HG03460 (cell line): Measurements from ENCODE around the gene TMEM183A.

Experiments
- ATAC-seq: cut with Tn5 transposase; IDR thresholded peaks from one replicate; pipeline ENCODE4 v1.9.1; 2021; ENCODE audit not compliant: unreplicated experiment

TMEM183A gene

GRCh38 chr1:203044546-203045250 lies 37.5 kb downstream of the TMEM183A start:
- ATAC-seq, result no peak

DNA sequence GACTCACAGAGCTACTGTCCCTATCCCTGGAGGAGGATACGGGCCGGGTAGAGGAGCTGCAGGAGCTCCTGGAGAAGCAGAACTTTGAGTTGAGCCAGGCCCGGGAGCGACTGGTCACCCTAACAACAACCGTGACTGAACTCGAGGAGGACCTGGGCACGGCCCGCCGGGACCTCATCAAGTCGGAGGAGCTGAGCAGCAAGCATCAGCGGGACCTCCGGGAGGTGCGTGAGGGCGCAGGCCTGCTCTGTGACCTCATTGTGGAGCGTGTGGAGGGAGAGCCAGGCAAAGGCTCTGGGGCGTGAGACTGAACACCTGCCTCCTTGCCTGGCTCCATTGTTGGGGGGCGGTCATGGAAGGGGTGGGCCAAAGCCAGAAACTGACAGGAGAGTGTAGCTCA lies 38.2 kb downstream of the TMEM183A start:
- no peak for ATAC-seq

DNA sequence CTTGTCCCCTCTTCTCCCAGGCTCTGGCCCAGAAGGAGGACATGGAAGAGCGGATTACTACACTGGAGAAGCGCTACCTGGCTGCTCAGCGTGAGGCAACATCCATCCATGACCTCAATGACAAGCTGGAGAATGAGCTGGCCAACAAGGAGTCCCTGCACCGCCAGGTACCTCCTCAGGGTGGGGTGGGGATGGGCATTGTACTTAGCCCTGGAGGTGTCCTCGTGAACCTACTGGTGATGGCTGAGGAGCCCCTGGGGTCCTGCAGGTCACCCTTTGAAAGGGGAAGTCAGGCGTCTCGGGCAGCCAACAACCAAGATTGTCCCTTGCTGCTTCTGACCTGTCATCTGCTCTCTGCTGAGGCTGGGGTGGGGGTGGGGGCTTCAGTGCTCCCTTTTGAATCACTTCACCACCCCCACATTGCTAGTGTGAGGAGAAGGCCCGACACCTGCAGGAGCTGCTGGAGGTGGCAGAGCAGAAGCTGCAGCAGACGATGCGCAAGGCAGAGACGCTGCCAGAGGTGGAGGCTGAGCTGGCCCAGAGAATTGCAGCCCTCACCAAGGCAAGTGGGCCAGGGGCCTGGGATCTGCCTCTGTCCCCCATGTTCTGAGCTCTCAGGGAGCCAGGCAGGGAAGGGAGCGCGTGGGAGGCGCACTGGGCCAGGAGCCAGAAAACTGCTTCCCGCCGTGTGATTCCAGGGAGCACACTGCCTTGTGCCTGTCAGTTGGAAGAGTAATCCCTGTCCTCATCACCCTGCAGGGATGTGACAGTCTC lies 38.8 kb downstream of the TMEM183A start:
- no peak for ATAC-seq

- no peak for ATAC-seq
Measured at GRCh38 chr1:203046984-203047630, 39.9 kb downstream of the TMEM183A start.

- no peak for ATAC-seq
Measured at GRCh38 chr1:203048086-203048485, 40.9 kb downstream of the TMEM183A start.

DNA sequence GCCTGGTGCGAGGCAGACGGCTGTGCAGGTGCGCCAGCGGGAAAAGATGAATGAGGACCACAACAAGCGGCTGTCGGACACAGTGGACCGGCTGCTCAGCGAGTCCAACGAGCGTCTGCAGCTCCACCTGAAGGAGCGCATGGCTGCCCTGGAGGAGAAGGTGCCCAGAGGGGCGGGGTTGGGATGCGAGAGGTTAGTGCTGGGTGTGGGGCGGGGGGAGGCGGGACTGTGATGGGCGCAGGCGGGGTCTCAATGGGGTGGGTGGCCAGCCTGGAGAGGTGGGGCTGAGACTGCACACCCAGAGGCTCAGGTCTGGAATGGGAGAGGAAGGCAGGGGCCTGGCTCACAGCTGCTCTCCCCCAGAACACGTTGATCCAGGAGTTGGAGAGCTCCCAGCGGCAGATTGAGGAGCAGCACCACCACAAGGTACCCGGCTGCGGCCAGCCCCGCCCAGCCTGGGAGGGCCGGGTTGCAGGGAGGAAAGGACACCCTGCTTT lies 41.4 kb downstream of the TMEM183A start:
- ATAC-seq, result no peak

DNA sequence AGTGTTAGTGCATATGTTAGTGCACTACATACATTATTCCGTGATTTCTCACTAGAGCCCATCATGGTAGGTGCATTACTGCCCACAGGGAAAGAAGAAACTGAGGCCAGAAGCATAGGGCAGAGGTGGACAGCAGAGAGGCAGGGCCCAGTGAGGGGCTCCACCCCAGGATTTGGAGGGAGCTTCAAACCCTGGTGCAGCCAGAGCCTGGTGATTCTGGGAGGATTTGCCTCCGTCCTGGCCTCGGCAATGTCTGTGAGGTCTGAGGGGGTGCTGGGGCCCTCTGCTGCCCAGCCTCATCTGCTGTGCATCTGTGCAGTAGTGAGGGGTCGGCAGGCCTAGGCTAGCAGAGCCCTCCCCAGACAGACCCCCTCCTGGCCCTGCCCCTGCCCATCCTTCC lies 41.9 kb downstream of the TMEM183A start:
- ATAC-seq, result no peak

DNA sequence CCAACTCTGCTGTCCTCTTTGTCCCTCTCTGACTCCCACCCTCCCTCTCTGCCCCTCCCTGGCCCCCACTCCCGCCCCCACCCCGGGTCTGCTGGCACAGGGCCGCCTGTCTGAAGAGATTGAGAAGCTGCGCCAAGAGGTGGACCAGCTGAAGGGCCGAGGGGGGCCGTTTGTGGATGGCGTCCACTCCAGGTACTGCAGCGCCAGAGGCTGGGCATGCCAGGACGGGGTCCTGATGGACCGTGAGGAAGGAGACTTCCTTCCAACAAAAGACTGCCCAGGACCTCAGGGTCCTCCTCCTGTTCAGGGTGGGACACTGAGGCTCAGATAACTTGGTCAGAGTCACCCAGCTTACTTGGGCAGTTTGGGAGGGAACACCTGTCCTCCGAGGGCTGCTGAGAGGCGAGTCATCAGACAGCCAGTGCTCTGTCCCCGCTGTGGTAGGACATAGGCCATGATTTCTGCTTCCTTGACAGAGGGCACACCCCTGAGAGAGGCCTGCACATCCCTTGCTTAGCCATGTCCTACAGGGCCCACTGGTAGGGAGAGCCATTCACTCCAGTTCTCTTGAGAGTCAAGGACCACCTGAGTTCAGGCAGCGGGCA lies 42.5 kb downstream of the TMEM183A start:
- ATAC-seq, result no peak

DNA sequence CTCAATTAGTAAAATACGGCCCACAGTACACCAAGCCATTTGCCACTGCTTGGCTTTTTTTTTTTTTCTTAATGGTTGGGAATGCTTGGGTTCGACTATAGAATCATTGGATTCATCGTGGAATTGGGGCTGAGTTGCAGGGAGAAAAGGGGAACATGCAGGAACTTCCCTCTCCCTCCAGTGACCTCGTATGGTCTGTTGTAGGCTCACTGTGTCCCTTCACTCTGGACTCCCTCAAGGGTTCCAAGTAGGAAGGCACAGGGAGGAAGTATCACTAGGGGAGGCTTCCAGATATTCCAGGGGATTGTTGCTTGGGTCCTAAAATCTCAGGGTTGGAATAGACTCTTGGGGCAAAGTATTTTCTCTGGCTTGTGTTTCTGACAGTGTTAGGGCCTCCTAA lies 43.7 kb downstream of the TMEM183A start:
- no peak for ATAC-seq

DNA sequence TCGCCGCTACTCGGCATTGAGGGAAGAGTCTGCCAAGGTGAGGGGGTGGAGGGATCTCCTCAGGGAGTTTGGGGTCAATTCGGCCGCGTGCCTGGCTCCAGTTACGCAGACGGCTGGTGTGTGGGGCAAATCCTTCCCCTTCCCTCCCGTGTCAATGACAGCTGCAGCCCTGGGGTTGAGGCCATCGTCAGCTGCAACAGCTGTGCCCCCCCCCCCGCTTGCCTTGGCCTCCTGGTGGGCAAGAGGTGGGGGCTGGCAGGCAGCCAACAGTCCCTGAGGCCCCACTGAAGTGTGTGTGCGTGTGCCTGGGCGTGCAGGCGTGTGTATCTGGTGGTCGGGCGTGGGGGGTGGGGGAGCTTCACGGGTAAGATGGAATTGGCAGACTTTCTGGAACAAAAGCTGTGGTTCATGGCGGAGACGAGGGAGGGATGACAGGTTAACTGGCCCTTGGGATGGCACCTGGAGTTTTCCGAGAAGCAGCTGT lies 44.7 kb downstream of the TMEM183A start:
- no peak for ATAC-seq

DNA sequence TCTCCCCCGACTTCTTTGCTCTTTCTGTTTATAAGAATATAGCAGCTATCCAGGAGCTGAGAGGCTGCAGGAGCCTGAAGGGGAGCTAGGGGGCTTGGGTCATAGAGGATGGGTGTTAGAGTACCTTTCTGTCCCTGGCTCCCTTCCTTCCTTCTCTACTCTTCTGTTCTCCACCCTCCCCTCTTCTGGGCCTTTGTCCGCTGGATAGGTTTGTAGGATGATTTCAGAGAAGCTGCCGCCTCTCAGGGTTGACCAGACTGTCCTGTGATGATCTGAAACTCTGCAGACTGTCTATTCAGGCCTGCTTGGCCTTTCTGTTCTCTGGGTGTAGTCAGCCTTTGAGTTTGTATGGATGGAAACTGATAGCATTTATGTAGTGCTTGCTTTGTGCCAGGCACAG lies 45.4 kb downstream of the TMEM183A start:
- no peak for ATAC-seq

DNA sequence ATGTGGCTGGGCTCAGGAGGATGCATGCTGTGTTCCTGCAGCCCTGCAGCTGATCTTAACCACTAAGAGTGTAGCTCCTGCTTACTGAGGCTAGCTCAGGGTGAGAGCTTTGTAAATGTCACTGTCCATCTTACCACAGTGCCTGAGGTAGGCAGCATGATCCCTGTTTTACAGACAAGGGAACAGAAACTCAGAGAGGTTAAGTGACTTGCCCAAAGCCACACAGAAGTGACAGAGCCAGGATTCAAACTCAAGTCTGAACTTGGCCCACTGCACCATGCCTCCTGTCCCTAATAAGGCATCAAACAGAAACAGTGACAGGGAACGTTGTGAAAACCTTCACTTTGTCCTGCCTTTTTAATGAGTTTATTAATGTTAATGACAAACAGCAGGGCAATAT lies 47.0 kb downstream of the TMEM183A start:
- ATAC-seq, result no peak

GRCh38 chr1:203054642-203055041 lies 47.5 kb downstream of the TMEM183A start:
- ATAC-seq, result no peak

DNA sequence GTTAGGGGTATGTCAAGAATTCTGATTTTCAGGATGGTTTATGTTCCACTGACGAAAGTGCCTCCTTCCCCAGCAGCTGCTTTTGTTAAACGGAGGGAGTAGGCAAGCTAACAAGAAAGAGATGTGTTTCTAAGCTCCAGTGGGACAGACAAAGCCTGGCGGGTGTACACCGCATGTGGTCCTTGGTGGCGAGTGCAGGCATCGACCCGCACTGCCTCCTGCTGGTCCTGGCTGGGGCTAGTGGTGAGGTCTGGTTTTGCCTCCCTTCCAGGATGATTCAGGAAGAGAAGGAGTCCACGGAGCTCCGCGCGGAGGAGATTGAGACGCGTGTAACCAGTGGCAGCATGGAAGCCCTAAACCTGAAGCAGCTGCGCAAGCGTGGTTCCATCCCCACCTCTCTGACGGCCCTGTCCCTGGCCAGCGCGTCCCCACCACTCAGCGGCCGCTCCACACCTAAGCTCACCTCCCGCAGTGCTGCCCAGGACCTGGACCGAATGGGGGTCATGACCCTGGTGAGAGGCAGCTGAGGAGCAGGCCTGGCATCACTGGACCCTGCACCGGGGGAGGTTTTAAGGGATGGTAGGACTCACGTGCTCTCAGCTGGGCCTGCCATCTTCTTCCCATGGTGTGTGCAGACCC lies 48.1 kb downstream of the TMEM183A start:
- no peak for ATAC-seq

GRCh38 chr1:203056012-203056411 lies 48.8 kb downstream of the TMEM183A start:
- ATAC-seq, result no peak

- ATAC-seq, result no peak
Measured at GRCh38 chr1:203056516-203056915, 49.3 kb downstream of the TMEM183A start.

- ATAC-seq, result no peak
Measured at GRCh38 chr1:203057911-203058675, 50.9 kb downstream of the TMEM183A start.

DNA sequence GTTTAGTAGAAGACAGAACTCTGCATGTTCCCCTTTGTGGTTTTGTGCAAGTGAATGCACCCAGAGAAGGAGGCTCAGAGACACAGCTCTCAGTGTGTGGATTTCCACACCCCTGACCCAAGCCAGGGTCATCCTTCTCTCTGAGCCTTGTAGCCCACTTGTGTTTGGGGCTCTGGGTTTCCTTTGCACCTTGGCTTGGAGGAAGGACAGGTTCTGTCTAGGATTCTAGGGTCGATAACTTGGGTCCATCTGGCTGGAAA lies 51.4 kb downstream of the TMEM183A start:
- ATAC-seq, result no peak

DNA sequence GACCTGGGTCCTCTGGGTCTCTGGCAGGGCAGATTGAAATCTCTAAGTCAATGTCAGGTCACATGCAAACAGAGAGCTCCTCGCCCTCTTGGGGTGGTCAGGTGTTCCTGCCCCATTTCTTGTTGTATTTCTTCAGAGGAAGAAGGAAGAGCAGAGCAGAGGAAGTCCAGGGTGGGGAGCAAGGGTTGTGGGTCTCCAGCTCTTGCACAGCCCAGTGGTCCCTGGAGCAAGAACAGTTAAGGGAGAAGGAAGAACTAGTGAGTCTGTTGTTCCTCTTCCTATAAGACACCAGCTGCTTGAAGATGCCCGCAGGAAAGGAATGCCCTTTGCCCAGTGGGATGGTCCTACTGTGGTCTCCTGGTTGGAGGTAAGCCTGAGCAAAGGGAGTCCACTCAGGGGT lies 52.3 kb downstream of the TMEM183A start:
- no peak for ATAC-seq

DNA sequence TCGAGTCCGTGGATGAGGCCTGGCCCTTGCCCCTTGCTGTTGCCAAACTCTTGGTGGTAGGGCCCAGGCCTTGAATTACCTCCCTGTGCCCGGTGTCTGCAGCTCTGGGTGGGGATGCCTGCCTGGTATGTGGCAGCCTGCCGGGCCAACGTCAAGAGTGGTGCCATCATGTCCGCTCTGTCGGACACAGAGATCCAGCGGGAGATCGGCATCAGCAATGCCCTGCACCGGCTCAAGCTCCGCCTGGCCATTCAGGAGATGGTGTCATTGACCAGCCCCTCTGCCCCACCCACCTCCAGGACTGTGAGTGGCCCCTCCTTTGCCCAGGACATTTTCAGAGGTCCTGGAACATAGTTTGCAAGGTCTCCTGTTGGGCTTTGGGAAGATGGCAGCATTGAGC lies 52.9 kb downstream of the TMEM183A start:
- ATAC-seq, result no peak
